K562 (cell line): Measurements from ENCODE around the gene SEMA4F. TPM values are rescaled to one million over a fixed set of nuclear protein-coding genes. Genes with fewer than 3 reads are reported as not detected.

ENCODE experiments used
- ATAC-seq: fragments of 200-7000 bp; cut with Tn5 transposase; 3 replicates; pipeline ENCODE4 v1.9.1; 2020; ENCODE audit warnings: moderate library complexity
- BruUV-seq: library from RNA; stranded (reverse); fragments of 400-500 nt; replicated peaks from 2 replicates; lab custom pipeline; 2021; lab: Mats Ljungman, UMichigan
- CTCF ChIA-PET: fragments of 300-600 bp; formaldehyde crosslinking; extraction: SDS; loops from one replicate; lab custom pipeline; 2021; ENCODE audit warnings: low intra/inter-chr PET ratio; lab: Yijun Ruan, JAX
- POLR2A ChIA-PET: fragments of 300-600, 350-650 bp; sonication (Branson Sonifier 250); formaldehyde crosslinking; extraction: SDS; loops from one replicate; lab custom pipeline; 2021; ENCODE audit warnings: antibody characterized with exemption, inconsistent platforms; lab: Yijun Ruan, JAX
- DNase-seq, 4 experiments: peaks; one replicate each; pipeline versions ENCODE4 v3.0.0 to v3.0.0-alpha.2; 2011 to 2018; ENCODE audit warnings: low spot score in 3 of 4, mixed read lengths in 3 of 4; ENCODE audit errors: extremely low read depth in 1 of 4
- FAIRE-seq: peaks from 2 replicates; lab custom pipeline; 2011; peaks lifted over from hg19 to GRCh38; lab: Jason Lieb, UNC
- H2AFZ ChIP-seq: 2 replicates; pipeline ENCODE4 v1.6.0; 2011; ENCODE audit warnings: low read depth, low read length, control low read depth, inconsistent platforms
- H3K27ac ChIP-seq: fragments of 200-600 bp; 3 replicates; pipeline ENCODE4 v1.8.0; 2011; ENCODE audit warnings: low read depth, mild to moderate bottlenecking, control low read depth, inconsistent platforms, low read length, moderate library complexity, mixed read lengths; ENCODE audit errors: extremely low read depth
- H3K27me3 ChIP-seq, 2 experiments: fragments of 300-600 bp in 1 of 2; 2 replicates in 1 of 2; 3 replicates in 1 of 2; pipeline versions ENCODE4 v1.6.0 to v1.8.0; 2011; ENCODE audit warnings: inconsistent platforms in 2 of 2, low read length in 2 of 2, mild to moderate bottlenecking in 1 of 2, mixed read lengths in 1 of 2, moderate library complexity in 1 of 2; ENCODE audit not compliant: control insufficient read depth in 2 of 2, insufficient read depth in 2 of 2
- H3K36me3 ChIP-seq: fragments of 300-600 bp; 3 replicates; pipeline ENCODE4 v1.8.0; 2011; ENCODE audit warnings: mild to moderate bottlenecking, low read length, inconsistent platforms; ENCODE audit not compliant: control insufficient read depth, insufficient read depth
- H3K4me1 ChIP-seq, 2 experiments: fragments of 200-600 bp in 1 of 2; replicated peaks in 1 of 2; 2 replicates in 1 of 2; 3 replicates in 1 of 2; pipeline versions ENCODE4 v1.5.1 to v1.8.0; 2011; ENCODE audit warnings: inconsistent platforms in 2 of 2, low read length in 2 of 2, mild to moderate bottlenecking in 1 of 2, mixed read lengths in 1 of 2, moderate library complexity in 1 of 2; ENCODE audit not compliant: control insufficient read depth in 2 of 2, insufficient read depth in 2 of 2
- H3K4me2 ChIP-seq: 2 replicates; pipeline ENCODE4 v1.6.1; 2011; ENCODE audit warnings: low read length, control low read depth, inconsistent platforms, mixed read lengths; ENCODE audit not compliant: insufficient read depth
- H3K4me3 ChIP-seq: fragments of 200-600 bp; sonication (generic), shearing (Covaris generic); 2 replicates; pipeline ENCODE4 v1.5.1; 2016; ENCODE audit warnings: control low read depth, inconsistent platforms
- H3K79me2 ChIP-seq: fragments of 200-600 bp; 3 replicates; pipeline ENCODE4 v1.8.0; 2011; ENCODE audit warnings: low read length, inconsistent platforms; ENCODE audit not compliant: control insufficient read depth, insufficient read depth
- H3K9ac ChIP-seq, 2 experiments: 2 replicates each; pipeline versions ENCODE4 v1.6.0 to v1.6.1; 2011; ENCODE audit warnings: low read depth in 2 of 2, low read length in 2 of 2, control low read depth in 1 of 2, inconsistent platforms in 1 of 2, mild to moderate bottlenecking in 1 of 2, mixed read lengths in 1 of 2; ENCODE audit not compliant: insufficient read depth in 1 of 2
- H3K9me1 ChIP-seq: one replicate; pipeline ENCODE4 v1.6.0; 2011; ENCODE audit warnings: inconsistent platforms, mild to moderate bottlenecking, low read length, moderate library complexity; ENCODE audit not compliant: control insufficient read depth, insufficient read depth
- H3K9me3 ChIP-seq: replicated peaks from 2 replicates; pipeline ENCODE4 v1.5.1; 2011; ENCODE audit warnings: low read depth, low read length, inconsistent platforms; ENCODE audit not compliant: control insufficient read depth, insufficient read depth
- H4K20me1 ChIP-seq: replicated peaks from 2 replicates; pipeline ENCODE4 v1.6.1; 2011; ENCODE audit warnings: low read length, inconsistent platforms, mixed read lengths; ENCODE audit not compliant: control insufficient read depth, insufficient read depth
- DNMT1 ChIP-seq: fragments of 450-650 bp; IDR thresholded peaks from 2 replicates; pipeline ENCODE4 v1.6.1; 2016; ENCODE audit warnings: antibody characterized with exemption, mild to moderate bottlenecking
- ZC3H11A ChIP-seq: IDR thresholded peaks from 2 replicates; pipeline ENCODE4 v1.6.1; 2012; ENCODE audit warnings: low read depth, low read length, improper control_type of control experiment
- ZNF124 ChIP-seq: sonication (generic); formaldehyde crosslinking; IDR thresholded peaks from 2 replicates; pipeline ENCODE4 v1.8.1; 2022; ENCODE audit warnings: missing genetic modification reagents
- ZNF263 ChIP-seq: sonication (generic); formaldehyde crosslinking; IDR thresholded peaks from 2 replicates; pipeline ENCODE4 v1.8.0; 2022; ENCODE audit warnings: mild to moderate bottlenecking, missing genetic modification reagents, borderline replicate concordance
- WGBS: fragments of 100-300 bp; shearing (Covaris generic); methylation state at CpG from one replicate; pipeline ENCODE4 v1.1.6; 2016; ENCODE audit warnings: low coverage, mixed read lengths; ENCODE audit not compliant: insufficient coverage; ENCODE audit errors: missing lambda C conversion rate; 5-methylcytosine and 5-hydroxymethylcytosine counted together
- in situ Hi-C: fragments of 300-500 bp; cut with MboI; formaldehyde crosslinking; loops from 4 replicates; pipeline ENCODE4 v1.15.0; 2018; ENCODE audit warnings: inconsistent platforms, mixed read lengths
- intact Hi-C: fragments of 100-400 bp; cut with micrococcal nuclease; formaldehyde crosslinking; loops from 2 replicates; pipeline ENCODE4 v1.14.2; 2022
- polyA plus RNA-seq, 8 experiments: library from polyadenylated mRNA; depleted of rRNA in 4 of 8; stranded (reverse) in 5 of 8; unstranded in 3 of 8; fragments of >200 nt; fragmentation: Nextera tagmentation in 2 of 8; fragmentation: Illumina TruSeq in 1 of 8; extraction: Ambion mirVana in 2 of 8; extraction: Trizol in 1 of 8; gene quantifications; 2 replicates each; pipeline versions ENCODE4 v1.2.1 to v1.2.3, GENCODE V29; 2011 to 2014; ENCODE audit warnings: inconsistent platforms in 1 of 8, missing spikeins in 1 of 8
- total RNA-seq, 7 experiments: library from RNA; depleted of rRNA in 6 of 7; stranded (reverse); fragments of >200 nt in 6 of 7; fragmentation: Illumina TruSeq in 2 of 7; extraction: Trizol in 2 of 7; gene quantifications; 2 replicates each; pipeline versions ENCODE4 v1.2.1 to v1.2.3, GENCODE V29; 2011 to 2021; ENCODE audit warnings: low replicate concordance in 1 of 7
- TF ChIP-seq, protein P1 (sequence below): fragments of 250-450 bp; sonication (Bioruptor Pico); IDR thresholded peaks from 2 replicates; pipeline ENCODE4 v1.5.0; 2020; ENCODE audit warnings: mild to moderate bottlenecking, borderline replicate concordance

The SEMA4F gene
- total and polyA plus RNA-seq, 9 of the 15 experiments (the other 6 are each of a cell fraction or from before 2014, with no cell fraction given), result 0.08 to 1.6 (median 0.33) TPM

- no TSS peak for BruUV-seq
- Histone ChIP-seq H3K36me3 (no peaks in the 10 kb centered on the region), H3K4me2 (no peak overlapping the region), H2AFZ (no peak overlapping the region), H3K9ac (no peak overlapping the region), H3K4me1 (no peaks in the 10 kb centered on the region), H4K20me1 (no peaks in the 10 kb centered on the region), H3K27ac (no peak overlapping the region), H3K27me3 (peaks cover 4 to 12% of the 10 kb centered on the region in 2 experiments; a peak in 3 of 5 replicates), H3K9me3 (no peaks in the 10 kb centered on the region), H3K79me2 (no peaks in the 10 kb centered on the region), H3K9me1 (no peaks in the 10 kb centered on the region), H3K4me3 (no peak overlapping the region)
- CTCF ChIA-PET, result no interaction called here
- no peak for DNase-seq
- in situ Hi-C loops (loop anchor here (5.0 to 25.0 kb wide), 2 partner anchors 175 to 910 kb away; no protein-coding TSS in a partner anchor), intact Hi-C loops (no loop called here)
- TF ChIP-seq DNMT1 (no peak), ZNF263 (CRISPR knock-in tag) (no peak), ZC3H11A (no peak), ZNF124 (no peak)
- TF ChIP-seq, protein P1, sequence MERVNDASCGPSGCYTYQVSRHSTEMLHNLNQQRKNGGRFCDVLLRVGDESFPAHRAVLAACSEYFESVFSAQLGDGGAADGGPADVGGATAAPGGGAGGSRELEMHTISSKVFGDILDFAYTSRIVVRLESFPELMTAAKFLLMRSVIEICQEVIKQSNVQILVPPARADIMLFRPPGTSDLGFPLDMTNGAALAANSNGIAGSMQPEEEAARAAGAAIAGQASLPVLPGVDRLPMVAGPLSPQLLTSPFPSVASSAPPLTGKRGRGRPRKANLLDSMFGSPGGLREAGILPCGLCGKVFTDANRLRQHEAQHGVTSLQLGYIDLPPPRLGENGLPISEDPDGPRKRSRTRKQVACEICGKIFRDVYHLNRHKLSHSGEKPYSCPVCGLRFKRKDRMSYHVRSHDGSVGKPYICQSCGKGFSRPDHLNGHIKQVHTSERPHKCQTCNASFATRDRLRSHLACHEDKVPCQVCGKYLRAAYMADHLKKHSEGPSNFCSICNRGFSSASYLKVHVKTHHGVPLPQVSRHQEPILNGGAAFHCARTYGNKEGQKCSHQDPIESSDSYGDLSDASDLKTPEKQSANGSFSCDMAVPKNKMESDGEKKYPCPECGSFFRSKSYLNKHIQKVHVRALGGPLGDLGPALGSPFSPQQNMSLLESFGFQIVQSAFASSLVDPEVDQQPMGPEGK, result no peak
- no peak for ATAC-seq
- 4% methylated on average over 4 of the region's 4 CpGs for WGBS
- no peak for FAIRE-seq
- POLR2A ChIA-PET, result interaction anchor here (0.6 kb wide), 1 partner anchor 22 kb away, joined by 3 read pairs; no protein-coding TSS in a partner anchor
Measured at GRCh38 chr2:74702001-74702715, 48.1 kb downstream of the SEMA4F start.
